GM12892 (cell line): ENCODE results near the gene SLC6A2. TPM values are rescaled to one million over a fixed set of nuclear protein-coding genes. Genes with fewer than 3 reads are reported as not detected.
"Not testable (repeated sequence)": the region's sequence is repeated elsewhere in the genome, so short reads cannot be mapped to it uniquely, and the experiment has no call there.

Experiments
- DNase-seq: peaks from one replicate; pipeline ENCODE4 v3.0.0; 2011; ENCODE audit not compliant: insufficient read length
- FAIRE-seq: peaks from 2 replicates; lab custom pipeline; 2011; peaks lifted over from hg19 to GRCh38; lab: Jason Lieb, UNC
- POLR2A ChIP-seq: IDR thresholded peaks from 2 replicates; pipeline ENCODE4 v1.6.1; 2011; ENCODE audit warnings: low read depth, low read length, control low read depth
- POLR2AphosphoS5 ChIP-seq: IDR thresholded peaks from 2 replicates; pipeline ENCODE4 v1.6.1; 2011; ENCODE audit warnings: low read depth, low read length, control low read depth
- TAF1 ChIP-seq: IDR thresholded peaks from 2 replicates; pipeline ENCODE4 v1.6.1; 2011; ENCODE audit warnings: low read depth, mild to moderate bottlenecking, control low read depth, low read length, borderline replicate concordance
- polyA plus RNA-seq: library from polyadenylated mRNA; unstranded; fragments of >200 nt; gene quantifications from one replicate; pipeline ENCODE4 v1.2.1, GENCODE V29; 2012; ENCODE audit warnings: missing spikeins, inconsistent platforms; ENCODE audit not compliant: missing spikeins

The SLC6A2 gene
- polyA plus RNA-seq: not detected

GRCh38 chr16:55655897-55656681, at the start of gene SLC6A2:
Gene SLC6A2, plus strand, starts transcription at chr16:55655988. Its CDS starts 707 bp downstream, at chr16:55656695.
- FAIRE-seq (no peak), DNase-seq (no peak)
- TF ChIP-seq POLR2AphosphoS5 (no peak), POLR2A (no peak), TAF1 (no peak)

GRCh38 chr16:55613613-55614335, 42.0 kb upstream of the SLC6A2 start:
- FAIRE-seq (no peak), DNase-seq (no peak)
- TF ChIP-seq POLR2A (no peak), TAF1 (no peak), POLR2AphosphoS5 (no peak)

- TF ChIP-seq POLR2A (no peak), POLR2AphosphoS5 (no peak), TAF1 (no peak)
- DNase-seq (no peak), FAIRE-seq (no peak)
Observed at GRCh38 chr16:55615071-55615470, 40.7 kb upstream of the SLC6A2 start.

- DNase-seq, FAIRE-seq: not testable (repeated sequence)
Observed at GRCh38 chr16:55615670-55616069, 40.1 kb upstream of the SLC6A2 start.

- TF ChIP-seq POLR2A: no peak
- no peak for TF ChIP-seq TAF1
- TF ChIP-seq POLR2AphosphoS5: no peak
- DNase-seq (no peak), FAIRE-seq (no peak)
Observed at GRCh38 chr16:55621771-55622170, 34.0 kb upstream of the SLC6A2 start.

GRCh38 chr16:55622272-55622671, 33.5 kb upstream of the SLC6A2 start:
- FAIRE-seq (no peak), DNase-seq (no peak)
- TF ChIP-seq POLR2AphosphoS5 (no peak), TAF1 (no peak), POLR2A (no peak)

- DNase-seq (no peak), FAIRE-seq (no peak)
- no peak for TF ChIP-seq POLR2A
- TF ChIP-seq POLR2AphosphoS5: no peak
- no peak for TF ChIP-seq TAF1
Observed at GRCh38 chr16:55622930-55623561, 32.7 kb upstream of the SLC6A2 start.

GRCh38 chr16:55623640-55624039, 32.1 kb upstream of the SLC6A2 start:
- FAIRE-seq: no peak
- TF ChIP-seq POLR2AphosphoS5: no peak
- TF ChIP-seq TAF1: no peak
- TF ChIP-seq POLR2A: no peak
- DNase-seq: no peak

GRCh38 chr16:55624696-55625095, 31.1 kb upstream of the SLC6A2 start:
- DNase-seq: no peak
- FAIRE-seq: no peak
- TF ChIP-seq POLR2A: no peak
- TF ChIP-seq POLR2AphosphoS5: no peak
- TF ChIP-seq TAF1: no peak

- TF ChIP-seq POLR2A (no peak), TAF1 (no peak), POLR2AphosphoS5 (no peak)
- FAIRE-seq (no peak), DNase-seq (no peak)
Observed at GRCh38 chr16:55625843-55626242, 29.9 kb upstream of the SLC6A2 start.

- TF ChIP-seq POLR2A: no peak
- no peak for TF ChIP-seq TAF1
- no peak for TF ChIP-seq POLR2AphosphoS5
- no peak for DNase-seq
Observed at GRCh38 chr16:55628306-55628968, 27.4 kb upstream of the SLC6A2 start.

More at GRCh38 chr16:55628306-55628968, 27.4 kb upstream of the SLC6A2 start:
- FAIRE-seq: no peak
